Liver (tissue), 3 donors: Measurements from ENCODE around the gene SH3RF3.

Experiments used
- ATF3 ChIP-seq: IDR thresholded peaks from 2 replicates; pipeline ENCODE4 v1.6.1; 2016; ENCODE audit warnings: antibody characterized with exemption
- CTCF ChIP-seq: fragments of 150-350 bp; IDR thresholded peaks from 2 replicates; pipeline ENCODE4 v1.5.1; 2017; ENCODE audit warnings: improper control_type of control experiment, low read depth, low read length; ENCODE audit not compliant: missing input control
- EGR1 ChIP-seq, 2 donors: IDR thresholded peaks; 2 replicates each; pipeline ENCODE4 v1.6.1; 2016 to 2018; ENCODE audit warnings: antibody characterized with exemption in 2 of 2, low read depth in 2 of 2
- GABPA ChIP-seq, 2 donors: IDR thresholded peaks in 1 of 2; conservative IDR thresholded peaks in 1 of 2; 2 replicates each; pipeline ENCODE4 v1.6.1; 2016; ENCODE audit warnings: antibody characterized with exemption in 2 of 2, mild to moderate bottlenecking in 1 of 2, moderate library complexity in 1 of 2
- HNF4G ChIP-seq: IDR thresholded peaks from 2 replicates; pipeline ENCODE4 v1.6.1; 2016; ENCODE audit warnings: antibody characterized with exemption
- MAX ChIP-seq: IDR thresholded peaks from 2 replicates; pipeline ENCODE4 v1.6.1; 2016; ENCODE audit warnings: antibody characterized with exemption
- RAD21 ChIP-seq, 2 donors: IDR thresholded peaks; 2 replicates each; pipeline ENCODE4 v1.6.1; 2016; ENCODE audit warnings: antibody characterized with exemption in 2 of 2, mild to moderate bottlenecking in 2 of 2
- REST ChIP-seq: IDR thresholded peaks from 2 replicates; pipeline ENCODE4 v1.6.1; 2016; ENCODE audit warnings: antibody characterized with exemption, mild to moderate bottlenecking
- SP1 ChIP-seq: IDR thresholded peaks from 2 replicates; pipeline ENCODE4 v1.6.1; 2018; ENCODE audit warnings: antibody characterized with exemption, mild to moderate bottlenecking
- YY1 ChIP-seq: IDR thresholded peaks from 2 replicates; pipeline ENCODE4 v1.6.1; 2016; ENCODE audit warnings: antibody characterized with exemption, mild to moderate bottlenecking
- ZBTB33 ChIP-seq: IDR thresholded peaks from 2 replicates; pipeline ENCODE4 v1.6.1; 2016; ENCODE audit warnings: antibody characterized with exemption
- donor health status: healthy.
- donor health status: healthy.

GRCh38 chr2:109164311-109164710 lies 35.3 kb downstream of the SH3RF3 start:
- TF ChIP-seq ZBTB33 (no peak), CTCF (no peak), GABPA (IDR thresholded peaks at IDR 0.05 in 1 of 2, conservative IDR thresholded peaks at IDR 0.05 in 1 of 2) (no peak), YY1 (no peak), RAD21 (IDR thresholded peaks at IDR 0.05) (no peak), SP1 (no peak), MAX (no peak), HNF4G (no peak), ATF3 (no peak), EGR1 (IDR thresholded peaks at IDR 0.05; ENCODE audit: low read depth in 2 of 2) (no peak), REST (no peak)
